HEK293T (cell line): ENCODE data around the gene MBOAT7.

Source experiments
- BHLHE40 ChIP-seq: fragments of 450-650 bp; IDR thresholded peaks from 2 replicates; pipeline ENCODE4 v1.6.1; 2016; ENCODE audit warnings: mild to moderate bottlenecking, moderate library complexity, borderline replicate concordance
- ELF4 ChIP-seq: fragments of 450-650 bp; IDR thresholded peaks from 2 replicates; pipeline ENCODE4 v1.6.1; 2017; ENCODE audit warnings: antibody characterized with exemption
- FOXA1 ChIP-seq: fragments of 450-650 bp; IDR thresholded peaks from 2 replicates; pipeline ENCODE4 v1.6.1; 2016; ENCODE audit warnings: mild to moderate bottlenecking
- FOXM1 ChIP-seq: fragments of 450-650 bp; IDR thresholded peaks from 2 replicates; pipeline ENCODE4 v1.6.1; 2017; ENCODE audit warnings: mild to moderate bottlenecking, borderline replicate concordance
- L3MBTL2 ChIP-seq: fragments of 450-650 bp; conservative IDR thresholded peaks from 2 replicates; pipeline ENCODE4 v1.6.1; 2016; ENCODE audit warnings: mild to moderate bottlenecking
- NFRKB ChIP-seq: fragments of 450-650 bp; IDR thresholded peaks from 2 replicates; pipeline ENCODE4 v1.6.1; 2016; ENCODE audit warnings: mild to moderate bottlenecking, moderate library complexity
- PKNOX1 ChIP-seq: fragments of 450-650 bp; IDR thresholded peaks from 2 replicates; pipeline ENCODE4 v1.6.1; 2016
- SP1 ChIP-seq: fragments of 450-650 bp; IDR thresholded peaks from 2 replicates; pipeline ENCODE4 v1.6.1; 2017
- SUZ12 ChIP-seq: fragments of 450-650 bp; IDR thresholded peaks from 2 replicates; pipeline ENCODE4 v1.6.1; 2016; ENCODE audit warnings: mild to moderate bottlenecking
- TARDBP ChIP-seq: fragments of 450-650 bp; IDR thresholded peaks from 2 replicates; pipeline ENCODE4 v1.6.1; 2016
- ZNF384 ChIP-seq: fragments of 450-650 bp; IDR thresholded peaks from 2 replicates; pipeline ENCODE4 v1.6.1; 2016

- TF ChIP-seq ZNF384 (no peak), FOXM1 (no peak), SUZ12 (no peak), FOXA1 (no peak), L3MBTL2 (no peak), BHLHE40 (no peak), NFRKB (no peak), TARDBP (no peak), ELF4 (no peak), PKNOX1 (no peak; the same call in none of the 2 replicates), SP1 (no peak)
Measured at GRCh38 chr19:54164369-54165068, 24.9 kb downstream of the MBOAT7 start.
